ENCODE data around the gene NOX3. TPM values are rescaled to one million over a fixed set of nuclear protein-coding genes. Genes with fewer than 3 reads are reported as not detected.
A peak's percentile ranks its signal among the peaks of the same experiment; 100 is the strongest.

NOX3 gene
- polyA plus RNA-seq, 1 donor from 2014 or later: 0.11 TPM

- Histone ChIP-seq H4K20me1 (ENCODE audit: insufficient read depth) (no peaks in the 10 kb centered on the region), H3K79me2 (replicated peaks; ENCODE audit: insufficient read depth, low read length) (no peaks in the 10 kb centered on the region), H3K27me3 (ENCODE audit: insufficient read depth, low read depth, low read length) (no peaks in the 10 kb centered on the region), H3K9ac (ENCODE audit: low read length) (no peak overlapping the region), H3K27ac (ENCODE audit: low read length) (no peak overlapping the region), H3K9me2 (ENCODE audit: insufficient read depth, low read length) (no peaks in the 10 kb centered on the region), H2AFZ (ENCODE audit: low read depth, low read length) (no peak overlapping the region), H3K36me3 (ENCODE audit: insufficient read depth, low read length) (no peaks in the 10 kb centered on the region), H3K4me3 (ENCODE audit: low read length) (no peak overlapping the region), H3K9me3 (ENCODE audit: low read length) (no peaks in the 10 kb centered on the region), H3K4me2 (ENCODE audit: low read length) (no peak overlapping the region), H3F3A (ENCODE audit: insufficient read depth, low read length, poor library complexity, severe bottlenecking) (no peaks in the 10 kb centered on the region)
- TF ChIP-seq MXI1 (conservative IDR thresholded peaks at IDR 0.05; ENCODE audit: poor library complexity, severe bottlenecking) (no peak), CTCF (IDR thresholded peaks at IDR 0.05; ENCODE audit: poor library complexity, severe bottlenecking) (peak; percentile 37), POLR2AphosphoS5 (IDR thresholded peaks at IDR 0.05) (no peak), REST (IDR thresholded peaks at IDR 0.05; ENCODE audit: borderline replicate concordance) (no peak), TAF1 (IDR thresholded peaks at IDR 0.05; ENCODE audit: low read depth) (no peak), RAD21 (conservative IDR thresholded peaks at IDR 0.05) (peak; percentile 52), EP300 (conservative IDR thresholded peaks at IDR 0.05; ENCODE audit: poor library complexity, severe bottlenecking) (no peak), SMC3 (conservative IDR thresholded peaks at IDR 0.05; ENCODE audit: poor library complexity) (peak; percentile 40), EZH2 (IDR thresholded peaks at IDR 0.05; ENCODE audit: borderline replicate concordance, insufficient read depth, low read length, poor library complexity, severe bottlenecking) (no peak)
These were observed 74.8 kb downstream of the NOX3 start for GRCh38 chr6:155380666-155381332.

- Histone ChIP-seq H3K36me3 (ENCODE audit: insufficient read depth, low read length) (no peaks in the 10 kb centered on the region), H3K9ac (ENCODE audit: low read length) (no peak overlapping the region), H3K27ac (ENCODE audit: low read length) (no peak overlapping the region), H3K27me3 (ENCODE audit: insufficient read depth, low read depth, low read length) (no peaks in the 10 kb centered on the region), H3K4me3 (ENCODE audit: low read length) (no peak overlapping the region), H3K79me2 (replicated peaks; ENCODE audit: insufficient read depth, low read length) (no peaks in the 10 kb centered on the region), H3K9me2 (ENCODE audit: insufficient read depth, low read length) (no peaks in the 10 kb centered on the region), H3K4me2 (ENCODE audit: low read length) (no peak overlapping the region), H3F3A (ENCODE audit: insufficient read depth, low read length, poor library complexity, severe bottlenecking) (no peaks in the 10 kb centered on the region), H3K9me3 (ENCODE audit: low read length) (no peaks in the 10 kb centered on the region), H2AFZ (ENCODE audit: low read depth, low read length) (no peak overlapping the region), H4K20me1 (ENCODE audit: insufficient read depth) (no peaks in the 10 kb centered on the region)
- TF ChIP-seq EZH2 (IDR thresholded peaks at IDR 0.05; ENCODE audit: borderline replicate concordance, insufficient read depth, low read length, poor library complexity, severe bottlenecking): no peak
- no peak for TF ChIP-seq POLR2AphosphoS5 (IDR thresholded peaks at IDR 0.05)
- TF ChIP-seq SMC3 (conservative IDR thresholded peaks at IDR 0.05; ENCODE audit: poor library complexity): no peak
- TF ChIP-seq REST (IDR thresholded peaks at IDR 0.05; ENCODE audit: borderline replicate concordance): no peak
- no peak for TF ChIP-seq MXI1 (conservative IDR thresholded peaks at IDR 0.05; ENCODE audit: poor library complexity, severe bottlenecking)
- TF ChIP-seq TAF1 (IDR thresholded peaks at IDR 0.05; ENCODE audit: low read depth): no peak
- TF ChIP-seq EP300 (conservative IDR thresholded peaks at IDR 0.05; ENCODE audit: poor library complexity, severe bottlenecking): no peak
- TF ChIP-seq RAD21 (conservative IDR thresholded peaks at IDR 0.05): no peak
- TF ChIP-seq CTCF (IDR thresholded peaks at IDR 0.05; ENCODE audit: poor library complexity, severe bottlenecking): no peak
These were observed 76.9 kb downstream of the NOX3 start for GRCh38 chr6:155378724-155379123.

Data from neural cell (in vitro differentiated cells).